Kidney epithelial cell (primary cell): Measurements from ENCODE around the gene HERPUD2. TPM values are rescaled to one million over a fixed set of nuclear protein-coding genes. Genes with fewer than 3 reads are reported as not detected.

Experiments
- DNase-seq: peaks from one replicate; pipeline ENCODE4 v3.0.0-alpha.2; 2010; ENCODE audit warnings: low read depth
- H3K27me3 ChIP-seq: 2 replicates; pipeline ENCODE4 v1.6.0; 2011; ENCODE audit warnings: low read length; ENCODE audit not compliant: control insufficient read depth, insufficient read depth
- H3K36me3 ChIP-seq: 2 replicates; pipeline ENCODE4 v1.5.1; 2011; ENCODE audit warnings: low read length; ENCODE audit not compliant: control insufficient read depth, insufficient read depth
- H3K4me3 ChIP-seq: 2 replicates; pipeline ENCODE4 v1.5.1; 2011; ENCODE audit warnings: low read depth, mild to moderate bottlenecking, control low read depth, low read length
- CTCF ChIP-seq: IDR thresholded peaks from 2 replicates; pipeline ENCODE4 v1.5.1; 2011; ENCODE audit warnings: mild to moderate bottlenecking, moderate library complexity, low read length, control low read depth, inconsistent platforms; ENCODE audit not compliant: insufficient read depth, poor library complexity, severe bottlenecking
- total RNA-seq: library from RNA; depleted of rRNA; stranded (reverse); fragments of >200 nt; gene quantifications from 2 replicates; pipeline ENCODE4 v1.2.3, GENCODE V29; 2015

The HERPUD2 gene
- total RNA-seq, 1 donor from 2014 or later: 29.4 TPM

GRCh38 chr7:35649711-35650110 is 45.2 kb downstream of the HERPUD2 start:
- no peak for DNase-seq
- H3K36me3 ChIP-seq: no peaks in the 10 kb centered on the region
- H3K4me3 ChIP-seq: no peak overlapping the region
- H3K27me3 ChIP-seq: no peaks in the 10 kb centered on the region
- TF ChIP-seq CTCF: no peak

GRCh38 chr7:35648367-35648766 is 46.6 kb downstream of the HERPUD2 start:
- no peaks in the 10 kb centered on the region for H3K27me3 ChIP-seq
- H3K4me3 ChIP-seq: no peak overlapping the region
- DNase-seq: no peak
- no peak for TF ChIP-seq CTCF
- no peaks in the 10 kb centered on the region for H3K36me3 ChIP-seq

DNA sequence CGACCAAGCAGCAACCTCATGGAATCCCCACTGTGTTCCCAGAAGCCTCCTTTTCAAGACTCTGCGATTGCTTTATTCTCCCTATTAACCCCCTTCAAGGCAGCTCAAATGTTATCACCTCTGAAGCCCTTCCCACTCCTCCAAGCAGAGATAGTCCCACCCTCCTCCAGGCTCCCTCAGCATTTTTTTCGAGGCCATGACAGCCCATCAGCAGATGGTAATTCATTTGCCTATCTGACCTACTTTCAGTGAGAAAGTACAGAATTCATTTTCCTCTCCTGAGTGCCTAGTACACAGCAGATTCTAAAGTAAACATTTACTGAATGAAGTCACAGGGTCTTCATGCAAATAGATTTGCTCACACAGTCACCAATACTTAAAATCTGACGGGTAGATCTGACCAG is 47.8 kb downstream of the HERPUD2 start:
- no peak for DNase-seq
- TF ChIP-seq CTCF: no peak
- Histone ChIP-seq H3K27me3 (no peaks in the 10 kb centered on the region), H3K4me3 (no peak overlapping the region), H3K36me3 (no peaks in the 10 kb centered on the region)

- no peak for TF ChIP-seq CTCF
- no peak for DNase-seq
- Histone ChIP-seq H3K36me3 (no peaks in the 10 kb centered on the region), H3K4me3 (no peak overlapping the region), H3K27me3 (no peaks in the 10 kb centered on the region)
These were observed 48.5 kb downstream of the HERPUD2 start for GRCh38 chr7:35646289-35647023.

DNA sequence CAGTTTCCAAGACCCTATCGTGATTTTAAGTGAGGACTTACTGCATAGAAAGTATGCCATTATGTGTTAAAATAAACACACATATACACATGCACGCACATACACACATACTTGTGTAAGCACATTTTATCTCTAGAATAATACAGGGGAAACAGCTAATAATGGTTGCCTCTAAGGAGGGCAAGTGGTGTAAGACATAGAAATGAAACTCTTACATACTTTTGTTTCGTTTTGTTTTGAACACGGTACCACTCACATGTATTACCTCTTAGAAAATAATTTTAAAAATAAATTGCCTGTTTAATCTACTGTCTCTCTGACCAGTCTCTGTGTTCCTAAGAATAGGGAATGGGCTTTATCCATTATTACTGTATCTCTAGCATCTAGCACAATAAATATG is 49.2 kb downstream of the HERPUD2 start:
- H3K4me3 ChIP-seq: no peak overlapping the region
- no peak for TF ChIP-seq CTCF
- DNase-seq: no peak
- no peaks in the 10 kb centered on the region for H3K36me3 ChIP-seq
- H3K27me3 ChIP-seq: no peaks in the 10 kb centered on the region
